NT2/D1 (cell line): ENCODE results near the gene PTX3.

Experiments
- SUZ12 ChIP-seq: IDR thresholded peaks from 2 replicates; pipeline ENCODE4 v1.6.1; 2011; ENCODE audit not compliant: insufficient read length, insufficient read depth; ENCODE audit errors: extremely low read depth
- YY1 ChIP-seq: IDR thresholded peaks from 2 replicates; pipeline ENCODE4 v1.6.1; 2011; ENCODE audit not compliant: insufficient read length, insufficient read depth
- ZNF274 ChIP-seq: IDR thresholded peaks from 2 replicates; pipeline ENCODE4 v1.6.1; 2011; ENCODE audit warnings: mild to moderate bottlenecking, low read depth, low read length

DNA sequence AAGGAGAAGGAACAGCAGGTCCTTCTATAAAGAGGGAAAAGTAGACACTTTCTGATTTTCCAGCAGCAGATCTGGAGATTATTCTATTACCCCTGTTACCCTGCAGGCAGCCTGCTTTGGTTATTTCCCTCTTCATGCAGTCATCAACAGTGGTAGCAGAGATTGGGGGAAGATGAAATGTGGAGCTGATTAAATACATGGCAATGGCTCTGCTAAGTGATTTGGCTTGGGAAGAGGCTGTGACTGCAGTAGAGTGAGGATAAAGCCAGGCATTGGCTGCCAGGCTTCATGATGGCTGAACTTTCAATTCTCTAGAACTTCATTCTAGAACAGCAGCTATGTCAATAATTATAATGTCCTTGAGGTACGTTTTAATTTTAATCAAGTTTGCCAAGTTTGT, 29.1 kb downstream of the PTX3 start:
- TF ChIP-seq YY1 (no peak), SUZ12 (no peak), ZNF274 (no peak)
